Stimulated activated CD8-positive, alpha-beta memory T cell treated with anti-CD3 and anti-CD28 coated beads, Interleukin-12 subunit alpha, Interleukin-12 subunit beta, amount 100 ng/mL, for 24 hours (primary cell): Measurements from ENCODE around the gene ATG4A.

Source experiments
- DNase-seq: peaks from one replicate; pipeline ENCODE4 v3.0.0-alpha.2; 2020; ENCODE audit errors: extremely low read depth

Gene ATG4A

GRCh38 chrX:108122748-108123147 is 31.2 kb downstream of the ATG4A start:
- no peak for DNase-seq

GRCh38 chrX:108123591-108124366 is 32.2 kb downstream of the ATG4A start:
- DNase-seq, result no peak

GRCh38 chrX:108126661-108127060 is 35.1 kb downstream of the ATG4A start:
- DNase-seq, result no peak

- DNase-seq, result no peak
These were observed 35.6 kb downstream of the ATG4A start for GRCh38 chrX:108127152-108127551.

GRCh38 chrX:108130889-108131288 is 39.3 kb downstream of the ATG4A start:
- no peak for DNase-seq

GRCh38 chrX:108131471-108131870 is 39.9 kb downstream of the ATG4A start:
- no peak for DNase-seq

GRCh38 chrX:108132034-108132433 is 40.5 kb downstream of the ATG4A start:
- DNase-seq, result no peak

GRCh38 chrX:108132876-108133275 is 41.3 kb downstream of the ATG4A start:
- DNase-seq, result no peak

GRCh38 chrX:108134724-108135123 is 43.1 kb downstream of the ATG4A start:
- no peak for DNase-seq

GRCh38 chrX:108138814-108139702 is 47.5 kb downstream of the ATG4A start:
- DNase-seq, result no peak

- DNase-seq, result no peak
These were observed 56.9 kb downstream of the ATG4A start for GRCh38 chrX:108148524-108148923.

- DNase-seq, result no peak
These were observed 64.5 kb downstream of the ATG4A start for GRCh38 chrX:108156082-108156481.

GRCh38 chrX:108156934-108157466 is 65.4 kb downstream of the ATG4A start:
- DNase-seq, result no peak

- no peak for DNase-seq
These were observed 66.0 kb downstream of the ATG4A start for GRCh38 chrX:108157628-108158027.

- no peak for DNase-seq
These were observed 67.6 kb downstream of the ATG4A start for GRCh38 chrX:108159028-108159670.

- no peak for DNase-seq
These were observed 68.7 kb downstream of the ATG4A start for GRCh38 chrX:108160309-108160708.

- no peak for DNase-seq
These were observed 70.7 kb downstream of the ATG4A start for GRCh38 chrX:108162265-108162664.

GRCh38 chrX:108163333-108164082 is 71.9 kb downstream of the ATG4A start:
- no peak for DNase-seq

- DNase-seq, result no peak
These were observed 74.0 kb downstream of the ATG4A start for GRCh38 chrX:108165383-108166111.

- no peak for DNase-seq
These were observed 75.8 kb downstream of the ATG4A start for GRCh38 chrX:108167211-108167872.
